ENCODE measurements around the gene CCM2. TPM values are rescaled to one million over a fixed set of nuclear protein-coding genes. Genes with fewer than 3 reads are reported as not detected.

CCM2 gene
- total RNA-seq, 2 donors from 2014 or later, result 30.0 to 83.6 TPM

DNA sequence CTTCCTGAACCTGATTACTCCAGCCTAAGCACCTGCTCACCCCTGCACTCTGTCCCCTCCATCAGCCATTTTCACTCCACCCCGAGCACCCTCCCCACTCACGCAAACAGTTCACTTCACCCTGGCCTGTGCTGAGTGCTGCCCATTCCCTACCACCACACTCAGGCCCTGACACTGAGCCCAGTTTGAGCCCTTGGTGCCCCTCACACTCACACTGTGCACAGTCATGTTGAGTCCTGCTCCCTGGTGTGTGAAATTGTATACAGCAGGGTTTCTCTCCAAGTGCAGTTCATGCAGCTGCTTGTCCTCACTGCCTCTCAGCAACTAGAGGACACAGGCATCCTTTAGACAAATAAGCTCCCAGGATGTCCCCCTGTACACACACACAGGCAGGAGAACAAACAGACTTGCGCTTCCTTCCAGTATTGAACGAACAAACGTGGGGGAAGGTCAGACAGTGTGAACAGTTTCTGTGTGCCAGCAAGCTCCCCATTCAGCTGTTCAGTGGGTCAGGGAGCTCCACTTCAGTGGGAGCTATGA lies 28.0 kb upstream of the CCM2 start:
- Histone ChIP-seq H3K4me3 (no peak overlapping the region), H3K9me3 (no peaks in the 10 kb centered on the region), H3K36me3 (no peaks in the 10 kb centered on the region), H3K27me3 (replicated peaks; ENCODE audit: insufficient read depth) (no peaks in the 10 kb centered on the region), H3K27ac (no peak overlapping the region), H3K4me1 (replicated peaks) (no peaks in the 10 kb centered on the region)
- DNase-seq (ENCODE audit: low spot score), result no peak
- intact Hi-C loops (cut with DNase I), result no loop called here
- WGBS, result 46% methylated on average over 5 of the region's 5 CpGs
- TF ChIP-seq CTCF (IDR thresholded peaks at IDR 0.05) (no peak), POLR2AphosphoS5 (IDR thresholded peaks at IDR 0.05) (no peak), POLR2A (IDR thresholded peaks at IDR 0.05) (no peak)

DNA sequence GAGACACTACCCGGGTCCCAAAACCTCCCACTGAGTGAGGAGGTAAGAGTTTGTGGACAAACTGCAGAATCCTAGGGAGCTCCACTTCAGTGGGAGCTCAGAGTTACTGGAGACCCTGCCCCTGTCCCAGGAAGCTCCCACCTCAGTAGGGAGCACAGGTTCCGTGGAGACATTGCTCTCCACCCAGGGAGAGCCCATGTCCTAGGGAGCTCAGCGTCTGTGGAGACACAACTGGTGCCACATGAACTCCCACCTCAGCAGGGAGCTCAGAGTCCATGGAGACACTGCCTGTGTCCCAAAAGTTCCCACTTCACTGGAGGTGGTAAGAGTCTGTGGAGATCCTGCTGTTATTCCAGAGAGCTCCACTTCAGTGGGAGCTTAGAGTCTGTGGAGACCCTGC lies 27.4 kb upstream of the CCM2 start:
- DNase-seq (ENCODE audit: low spot score), result no peak
- intact Hi-C loops (cut with DNase I), result no loop called here
- 50% methylated on average over 3 of the region's 3 CpGs for WGBS

GRCh38 chr7:44973610-44974401 lies 26.2 kb upstream of the CCM2 start:
- Histone ChIP-seq H3K9me3 (no peaks in the 10 kb centered on the region), H3K4me3 (no peak overlapping the region), H3K36me3 (no peaks in the 10 kb centered on the region), H3K4me1 (replicated peaks) (no peaks in the 10 kb centered on the region), H3K27me3 (replicated peaks; ENCODE audit: insufficient read depth) (no peaks in the 10 kb centered on the region), H3K27ac (no peak overlapping the region)
- DNase-seq (ENCODE audit: low spot score), result no peak
- intact Hi-C loops (cut with DNase I), result no loop called here
- peak in 2 of 4 experiments; percentile 29 to 40 for TF ChIP-seq CTCF (IDR thresholded peaks at IDR 0.05)
- TF ChIP-seq POLR2A (IDR thresholded peaks at IDR 0.05), result no peak
- WGBS, result 83% methylated on average over 6 of the region's 10 CpGs

More for the DNA sequence above, 27.4 kb upstream of the CCM2 start:
- no peak overlapping the region for H3K4me3 ChIP-seq
- no peaks in the 10 kb centered on the region for H3K36me3 ChIP-seq
- H3K27me3 ChIP-seq (replicated peaks; ENCODE audit: insufficient read depth), result no peaks in the 10 kb centered on the region
- no peaks in the 10 kb centered on the region for H3K4me1 ChIP-seq (replicated peaks)
- no peaks in the 10 kb centered on the region for H3K9me3 ChIP-seq
- TF ChIP-seq CTCF (IDR thresholded peaks at IDR 0.05) (no peak), POLR2AphosphoS5 (IDR thresholded peaks at IDR 0.05) (no peak), POLR2A (IDR thresholded peaks at IDR 0.05) (no peak)
- no peak overlapping the region for H3K27ac ChIP-seq

DNA sequence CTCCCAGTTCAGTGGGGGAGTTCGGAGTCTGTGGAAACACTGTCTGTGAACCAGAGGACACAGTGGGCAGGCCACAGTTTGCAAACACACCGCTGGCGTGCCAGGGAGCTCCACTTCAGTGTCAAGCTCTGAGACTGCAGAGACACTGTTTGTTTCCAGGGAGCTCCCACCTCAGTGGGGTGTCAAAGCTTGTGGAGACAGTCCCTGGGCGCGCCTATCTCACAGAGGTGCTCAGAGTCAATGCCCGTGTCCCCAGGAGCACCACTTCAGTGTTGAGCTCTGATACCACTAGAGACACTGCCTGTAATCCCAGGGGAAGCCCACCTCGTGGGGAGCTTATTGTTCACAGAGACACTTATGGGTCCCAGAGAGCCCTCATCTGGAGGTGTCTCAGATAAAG lies 25.5 kb upstream of the CCM2 start:
- DNase-seq (ENCODE audit: low spot score), result no peak
- Histone ChIP-seq H3K27me3 (replicated peaks; ENCODE audit: insufficient read depth) (no peaks in the 10 kb centered on the region), H3K27ac (no peak overlapping the region), H3K4me1 (replicated peaks) (no peaks in the 10 kb centered on the region), H3K36me3 (no peaks in the 10 kb centered on the region), H3K9me3 (no peaks in the 10 kb centered on the region), H3K4me3 (no peak overlapping the region)
- TF ChIP-seq CTCF (IDR thresholded peaks at IDR 0.05) (no peak), POLR2A (IDR thresholded peaks at IDR 0.05) (no peak)
- WGBS, result 82% methylated on average over 7 of the region's 7 CpGs
- intact Hi-C loops (cut with DNase I), result no loop called here

Data from prostate gland (tissue), 2 donors.